Activated CD4-positive, alpha-beta T cell treated with anti-CD3 and anti-CD28 coated beads, Interleukin-2, amount 50 U/mL, for 48 hours (primary cell): ENCODE results near the gene ZNF224.
"Not testable (repeated sequence)": the region's sequence is repeated elsewhere in the genome, so short reads cannot be mapped to it uniquely, and the experiment has no call there.

Experiments used
- DNase-seq, 2 experiments: peaks; one replicate each; pipeline ENCODE4 v3.0.0-alpha.2; 2020

Gene ZNF224

DNA sequence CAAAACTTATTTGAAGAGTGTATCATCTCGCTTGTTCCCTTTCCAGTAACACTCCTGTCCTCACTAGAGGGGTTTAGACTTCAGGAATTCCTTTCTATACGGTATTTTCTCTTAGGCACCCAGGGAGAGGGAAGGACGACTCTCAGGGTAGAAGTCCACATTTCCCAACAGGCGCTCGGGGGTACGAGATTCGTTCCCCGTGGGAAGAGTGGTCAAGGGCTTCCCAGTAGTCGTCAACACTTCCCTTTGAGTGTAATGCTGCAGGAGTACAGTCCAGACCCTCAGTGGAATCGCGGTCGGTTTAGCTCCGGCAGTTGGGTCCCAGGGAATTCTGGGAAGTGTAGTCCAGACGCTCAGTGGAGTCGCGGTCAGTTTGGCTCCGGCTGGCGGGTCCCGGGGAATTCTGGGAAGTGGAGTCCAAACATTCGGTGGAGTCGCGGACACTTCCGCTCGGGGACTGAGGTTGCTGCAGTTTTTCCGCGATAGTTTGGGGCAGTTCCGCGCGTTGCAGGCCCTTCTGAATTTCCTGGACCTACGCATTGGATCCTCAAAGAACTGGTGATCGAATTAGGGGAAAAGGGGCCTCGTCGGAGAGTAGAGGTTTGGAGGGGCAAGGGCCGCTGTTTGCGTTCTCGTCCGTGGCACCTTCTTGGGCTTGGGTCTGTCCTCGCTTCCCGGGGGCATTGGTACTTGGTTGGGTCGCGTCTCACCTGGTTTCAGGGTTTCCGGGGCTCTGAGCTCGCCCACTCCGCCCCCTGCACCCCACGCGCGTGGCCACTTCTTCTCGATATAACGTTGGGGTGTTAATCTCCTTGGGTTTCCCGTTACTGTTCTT, at the start of gene ZNF224:
Gene ZNF224, plus strand, starts transcription at position 431 of the 835 bp plus-strand sequence. CDS start 3,513 bp downstream, outside the sequence.
- DNase-seq = peak; percentile 84 to 89

DNA sequence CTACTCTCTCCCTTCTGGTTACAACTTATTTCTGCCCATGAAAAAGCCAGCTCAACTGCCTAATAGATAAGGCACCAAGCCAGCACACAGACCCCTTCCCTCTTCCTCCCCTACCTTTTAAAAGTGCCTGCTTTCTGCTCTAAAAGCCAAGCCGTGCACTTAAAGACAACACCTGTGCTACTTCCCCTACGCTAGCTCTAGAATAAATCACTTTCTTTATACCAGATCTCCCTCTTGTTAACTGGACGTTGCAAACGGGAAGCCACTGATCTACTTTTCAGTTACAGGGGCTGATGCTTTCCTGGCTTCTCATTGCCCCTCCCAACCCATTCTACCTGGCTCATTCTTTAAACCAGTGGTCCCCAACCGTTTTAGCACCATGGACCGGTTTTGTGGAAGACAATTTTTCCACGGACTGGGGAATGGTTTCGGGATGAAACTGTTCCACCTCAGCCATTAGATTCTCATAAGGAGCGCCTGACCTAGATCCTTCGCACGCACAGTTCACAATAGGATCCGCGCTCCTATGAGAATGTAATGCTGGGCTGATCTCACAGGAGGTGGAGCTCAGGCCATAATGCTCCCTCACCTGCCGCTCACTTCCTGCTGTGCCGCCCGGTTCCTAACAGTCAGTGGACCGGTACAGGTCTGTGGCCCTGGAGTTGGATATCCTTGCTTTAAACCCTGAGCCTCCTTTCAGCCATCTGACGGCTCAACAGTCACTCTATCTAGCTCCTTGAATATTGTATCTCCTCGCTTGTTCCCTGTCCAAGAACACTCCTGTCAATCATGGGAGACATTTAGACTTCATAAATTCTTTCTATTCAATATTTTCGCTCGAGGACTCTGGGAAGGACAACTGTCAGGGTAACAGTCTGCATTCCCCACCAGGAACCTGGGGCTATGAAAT, 43.2 kb upstream of the ZNF224 start:
- DNase-seq = peak; percentile 5 to 24

DNA sequence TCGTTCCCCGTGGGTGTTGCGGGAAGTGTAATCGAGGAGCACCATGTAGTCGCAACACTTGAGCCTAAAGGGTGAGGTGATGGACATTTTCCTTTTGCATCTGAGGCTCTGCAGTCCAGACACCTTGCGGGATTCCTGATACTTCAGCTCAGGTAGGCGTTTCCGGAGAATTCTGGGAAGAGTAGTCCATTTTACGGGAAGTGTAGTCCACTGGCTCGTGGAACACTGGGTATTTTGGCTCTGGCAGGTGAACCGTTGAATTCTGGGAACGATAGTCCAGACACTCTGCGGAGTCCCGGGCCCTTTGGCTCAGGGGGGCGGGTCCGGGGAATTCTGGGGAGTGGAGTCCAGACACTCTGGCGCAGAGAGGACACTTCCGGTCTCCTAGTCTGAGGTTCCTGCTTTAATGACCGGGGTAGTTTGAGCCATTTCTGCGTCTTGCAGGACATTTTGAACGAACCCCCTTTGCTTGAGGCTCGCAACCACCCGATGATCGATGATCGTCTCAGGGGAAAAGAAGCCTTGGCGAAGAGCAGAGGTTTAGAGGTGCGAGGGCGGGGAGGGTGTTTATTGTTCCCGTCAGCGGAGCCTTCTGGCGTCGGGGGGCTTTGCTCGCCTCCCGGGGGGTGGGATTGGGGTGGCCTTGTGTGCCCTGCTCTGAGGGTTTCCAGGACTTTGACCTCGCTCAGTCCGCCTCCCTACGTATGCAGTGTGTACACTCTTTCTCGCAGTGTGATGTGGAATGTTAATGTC, 42.3 kb upstream of the ZNF224 start, which contains the start of gene ZNF223:
Gene ZNF223, plus strand, starts transcription at position 387 of the 753 bp plus-strand sequence. CDS start 3,141 bp downstream, outside the sequence.
- peak; percentile 73 to 76 for DNase-seq

DNA sequence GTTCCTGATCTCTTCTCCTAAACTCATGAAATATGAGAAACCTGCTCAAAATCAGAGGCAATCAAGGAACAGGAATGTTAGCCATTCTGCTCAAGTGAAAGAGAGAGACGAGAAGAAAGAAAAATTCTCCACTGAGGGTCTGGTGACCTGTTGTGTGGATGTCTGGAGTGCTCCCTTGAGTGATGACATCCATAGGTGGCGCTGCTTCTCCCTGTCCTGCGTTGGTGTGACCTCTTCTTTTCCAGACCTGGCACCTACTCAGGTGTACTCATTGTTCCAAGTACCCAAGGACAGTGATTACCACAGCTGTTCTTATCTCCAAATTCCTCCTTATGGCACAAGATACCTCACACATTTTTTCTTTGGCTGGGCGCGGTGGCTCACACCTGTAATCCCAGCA, 38.3 kb upstream of the ZNF224 start:
- DNase-seq = no peak

DNA sequence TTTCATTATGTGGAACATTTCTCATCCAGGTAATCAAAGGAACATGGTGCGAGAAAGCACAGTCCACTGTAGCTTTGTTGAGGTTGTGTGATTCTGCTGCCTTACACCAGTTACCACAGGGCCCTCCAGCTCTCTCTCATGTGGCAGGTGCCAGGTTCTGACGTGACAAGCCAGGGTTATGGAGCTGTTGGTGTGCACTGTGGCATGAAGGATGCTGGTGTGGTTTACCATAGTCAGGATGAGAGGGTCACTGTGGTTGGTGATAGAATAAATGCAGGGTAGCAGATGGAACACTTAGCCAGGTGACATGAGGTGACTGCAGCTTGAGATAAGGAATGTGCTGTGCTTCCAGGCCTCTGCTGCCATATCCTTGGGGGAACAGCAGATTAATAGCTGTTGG, 34.9 kb upstream of the ZNF224 start:
- no peak for DNase-seq

DNA sequence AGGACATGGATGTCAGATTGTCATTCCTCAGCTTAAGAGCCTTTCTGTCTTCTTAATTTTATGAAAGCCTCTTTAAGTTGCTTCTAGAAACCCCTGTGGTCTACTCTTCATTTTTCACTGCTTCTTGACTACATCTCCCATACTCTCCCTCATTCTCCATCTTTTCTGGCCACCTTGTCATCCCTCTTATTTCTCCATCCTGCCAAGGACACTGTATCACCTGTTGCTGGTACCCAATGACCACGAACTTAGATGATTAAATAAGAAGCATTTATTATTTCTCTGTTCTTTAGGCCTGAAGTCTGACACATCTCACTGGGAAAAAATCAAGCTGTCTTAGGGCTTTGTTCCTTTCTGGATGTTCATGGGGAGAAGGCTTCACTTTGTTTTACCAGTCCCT, 33.1 kb upstream of the ZNF224 start:
- DNase-seq = no peak

DNA sequence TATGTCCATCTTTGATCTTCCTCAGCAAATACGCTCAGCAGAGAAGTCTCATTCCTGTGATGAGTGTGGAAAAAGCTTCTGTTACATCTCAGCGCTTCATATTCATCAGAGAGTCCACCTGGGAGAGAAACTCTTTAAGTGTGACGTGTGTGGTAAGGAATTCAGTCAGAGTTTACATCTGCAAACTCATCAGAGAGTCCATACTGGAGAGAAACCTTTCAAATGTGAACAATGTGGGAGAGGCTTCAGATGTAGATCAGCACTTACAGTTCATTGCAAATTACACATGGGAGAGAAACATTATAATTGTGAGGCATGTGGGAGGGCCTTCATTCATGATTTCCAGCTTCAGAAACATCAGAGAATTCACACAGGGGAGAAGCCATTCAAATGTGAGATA, 27.9 kb upstream of the ZNF224 start:
- no peak for DNase-seq

DNA sequence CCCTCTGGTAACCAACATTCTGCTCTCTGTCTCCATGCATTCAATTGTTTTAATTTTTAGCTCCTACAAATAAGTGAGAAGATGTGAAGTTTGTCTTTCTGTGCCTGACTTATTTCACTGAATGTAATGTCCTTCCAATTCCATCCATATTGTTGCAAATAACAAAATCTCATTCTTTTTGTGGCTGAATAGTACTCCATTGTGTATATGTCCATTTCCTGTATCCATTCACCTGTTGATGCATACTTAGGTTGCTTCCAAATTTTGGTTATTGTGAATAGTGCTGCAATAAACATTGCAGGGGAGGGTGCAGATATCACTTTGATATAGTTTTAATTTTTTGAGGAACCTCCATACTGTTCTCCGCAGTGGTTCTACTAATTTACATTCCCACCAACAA, 24.7 kb upstream of the ZNF224 start:
- DNase-seq = no peak

DNA sequence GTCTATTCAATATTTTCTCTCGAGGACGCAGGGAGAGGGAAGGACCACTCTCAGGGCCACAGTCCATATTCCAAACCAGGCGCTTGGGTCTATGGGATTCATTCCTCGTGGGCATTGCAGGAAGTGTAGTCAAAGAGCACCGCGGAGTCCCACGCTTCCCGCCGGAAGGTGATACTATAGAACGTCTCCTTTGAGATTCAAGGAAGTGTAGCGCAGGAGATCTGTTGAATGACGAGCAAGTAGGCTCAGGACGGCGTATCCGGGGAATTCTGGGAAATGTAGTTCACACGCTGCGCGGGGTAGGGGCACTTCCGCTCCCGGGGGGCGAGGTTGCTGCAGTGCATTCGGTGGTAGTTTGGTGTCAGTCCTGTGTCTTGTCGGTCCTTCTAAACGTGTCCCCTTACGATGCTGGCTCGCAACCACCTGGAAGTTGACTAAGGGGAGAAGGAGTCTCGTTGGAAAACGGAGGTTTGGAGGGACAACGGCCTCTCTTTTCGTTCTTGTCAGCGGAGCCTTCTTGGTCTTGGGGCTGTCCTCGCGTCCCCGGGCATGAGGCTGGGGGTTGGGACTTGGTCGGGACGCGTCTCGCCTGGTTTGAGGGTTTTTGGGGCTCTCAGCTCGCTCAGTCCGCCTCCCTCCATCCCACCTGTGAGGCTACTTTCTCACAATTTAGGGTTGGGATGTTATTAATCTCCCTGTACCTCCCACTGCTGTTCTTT, 22.2 kb upstream of the ZNF224 start, which contains the start of gene ZNF284:
Gene ZNF284, plus strand, starts transcription at position 336 of the 719 bp plus-strand sequence. CDS start 4,231 bp downstream, outside the sequence.
- peak; percentile 76 to 85 for DNase-seq

DNA sequence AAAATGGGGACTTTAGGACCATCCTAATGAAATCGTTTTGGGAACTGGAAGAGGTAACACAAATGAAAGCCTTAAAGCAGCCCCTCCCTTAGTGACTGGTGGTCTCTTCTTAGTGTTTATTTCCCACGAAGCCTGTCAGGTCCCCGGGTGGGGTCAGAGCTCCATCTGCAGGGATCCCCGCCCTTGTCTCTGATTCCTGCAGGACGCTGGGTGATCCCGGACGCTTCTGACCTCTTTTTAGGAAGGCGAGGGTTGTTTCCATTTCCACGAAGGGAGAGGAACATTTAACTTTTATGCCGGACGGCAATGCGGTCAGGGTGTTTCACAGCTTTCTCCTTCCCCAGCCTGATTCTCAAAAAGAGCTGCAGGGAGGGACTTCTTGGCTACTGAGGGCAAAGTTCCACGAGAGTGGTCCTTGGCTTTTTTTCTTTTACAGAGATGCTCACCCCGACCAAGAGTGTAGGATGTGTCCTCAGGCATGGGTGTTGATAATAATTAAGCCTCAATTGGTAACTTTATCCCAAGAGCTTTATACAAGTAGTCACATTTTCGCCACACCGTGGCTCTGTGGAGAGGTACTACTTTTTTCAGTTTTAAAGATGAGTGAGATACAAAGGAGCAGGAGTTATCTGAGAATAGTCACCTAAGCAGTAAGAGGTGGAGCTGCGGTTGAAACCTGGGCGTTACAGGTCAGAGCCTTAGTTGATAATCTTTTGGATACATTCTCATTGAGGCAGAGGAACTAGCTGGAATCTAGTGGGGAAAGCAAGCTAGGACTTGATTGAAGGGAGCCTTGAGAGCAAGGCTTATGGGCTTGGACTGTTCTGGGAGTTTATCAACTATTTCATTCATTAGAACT, 21.4 kb upstream of the ZNF224 start:
- DNase-seq = no peak

DNA sequence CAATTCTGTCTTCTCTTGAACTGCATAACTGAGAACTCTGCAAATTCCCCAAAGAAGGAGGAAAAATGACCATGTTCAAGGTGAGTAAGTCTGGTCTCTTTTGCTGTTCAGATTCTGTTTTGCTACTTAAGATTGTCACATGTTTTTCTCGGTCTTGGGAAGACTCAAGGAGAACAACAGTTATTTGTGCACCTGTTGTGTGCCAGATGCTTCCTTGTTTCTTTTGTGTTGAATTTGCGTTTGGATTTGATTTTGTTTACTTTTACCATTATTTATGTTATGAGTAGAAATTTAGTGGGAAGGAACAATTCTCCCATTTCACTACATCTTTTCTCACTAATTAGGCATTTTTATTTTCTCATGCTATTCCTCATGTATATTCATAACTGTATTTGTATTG, 17.8 kb upstream of the ZNF224 start:
- no peak for DNase-seq

DNA sequence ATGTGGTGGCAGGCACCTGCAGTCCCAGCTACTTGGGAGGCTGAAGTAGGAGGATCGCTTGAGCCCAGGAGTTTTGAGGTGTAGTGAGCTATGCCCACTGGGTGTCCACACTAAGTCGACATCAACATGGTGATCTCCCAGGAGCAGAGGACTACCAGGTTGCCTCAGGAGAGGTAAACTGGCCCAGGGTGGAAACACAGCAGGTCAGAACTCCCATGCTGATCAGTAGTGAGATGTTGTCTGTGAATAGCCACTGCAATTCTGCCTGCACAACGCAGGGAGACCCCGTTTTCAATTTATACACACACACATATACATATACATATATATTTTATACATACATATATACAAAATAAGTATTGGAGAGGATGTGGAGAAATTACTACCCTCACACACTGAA, 2.1 kb upstream of the ZNF224 start:
- DNase-seq = no peak

DNA sequence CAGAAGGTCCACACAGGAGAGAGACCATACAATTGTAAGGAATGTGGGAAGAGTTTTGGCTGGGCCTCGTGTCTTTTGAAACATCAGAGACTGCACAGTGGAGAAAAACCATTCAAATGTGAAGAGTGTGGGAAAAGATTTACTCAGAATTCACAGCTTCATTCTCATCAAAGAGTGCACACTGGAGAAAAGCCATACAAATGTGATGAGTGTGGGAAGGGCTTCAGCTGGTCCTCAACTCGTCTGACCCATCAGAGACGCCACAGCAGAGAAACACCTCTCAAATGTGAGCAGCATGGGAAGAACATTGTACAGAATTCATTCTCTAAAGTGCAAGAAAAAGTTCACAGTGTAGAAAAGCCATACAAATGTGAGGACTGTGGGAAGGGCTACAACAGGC, 13.6 kb downstream of the ZNF224 start:
- no peak for DNase-seq

DNA sequence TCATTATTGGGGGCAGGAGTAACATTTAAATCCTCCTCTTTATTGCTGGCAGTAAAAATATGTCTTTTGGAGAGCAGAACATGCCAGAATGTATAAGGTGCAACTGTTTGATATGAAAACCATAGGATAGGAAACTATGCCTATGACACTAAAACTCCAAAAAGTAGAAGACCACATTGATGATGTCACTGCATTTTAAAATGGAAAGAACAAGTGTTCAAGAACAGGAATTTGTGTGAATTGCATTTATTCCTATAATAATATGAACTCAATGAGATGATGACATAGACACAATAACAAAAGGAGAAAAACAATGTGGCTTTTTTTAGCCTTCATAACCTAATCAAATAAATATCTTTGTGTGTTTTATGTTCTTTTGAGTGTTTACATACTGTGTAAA, 15.3 kb downstream of the ZNF224 start:
- DNase-seq = no peak

DNA sequence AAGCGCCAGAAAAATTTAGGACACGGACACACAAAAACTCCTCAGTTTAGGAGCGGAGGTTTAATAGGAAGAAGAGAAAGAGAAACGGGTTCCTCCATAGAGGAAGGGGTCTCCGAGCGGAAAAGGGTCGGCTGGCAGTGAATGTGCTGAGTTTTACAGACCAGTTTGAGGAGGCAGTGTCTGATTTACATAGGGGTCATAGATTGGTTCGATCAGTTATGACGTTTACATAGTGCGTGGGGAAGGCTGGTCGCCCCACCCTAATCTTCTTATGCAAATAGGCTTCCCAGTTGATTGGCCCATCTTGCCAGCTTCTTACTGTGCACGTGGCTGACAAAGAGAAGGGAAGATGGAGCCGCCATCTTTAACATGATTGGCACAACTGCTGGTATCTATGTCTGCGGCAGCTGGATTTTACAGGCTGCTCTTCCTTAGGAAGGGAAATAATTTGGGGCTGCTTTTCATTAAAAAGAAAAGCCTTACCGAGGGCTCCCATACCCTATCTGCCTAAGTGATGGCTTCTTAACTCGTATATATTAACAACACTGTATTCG, 17.8 kb downstream of the ZNF224 start:
- DNase-seq = no peak

DNA sequence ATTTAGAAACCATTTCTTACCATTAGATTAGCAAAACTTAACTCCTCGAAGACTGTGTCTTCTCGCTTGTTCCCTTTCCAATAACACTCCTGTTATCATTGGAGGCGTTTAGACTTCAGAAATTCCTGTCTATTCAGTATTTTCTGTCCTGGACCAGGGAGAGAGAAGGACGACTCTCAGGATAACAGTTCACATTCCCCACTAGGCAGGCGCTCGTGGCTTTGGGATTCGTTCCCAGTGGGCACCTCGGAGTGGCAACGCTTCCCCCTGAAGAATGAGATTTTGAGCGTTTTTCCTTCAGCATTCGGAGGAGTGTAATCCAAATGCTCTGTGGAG, 18.6 kb downstream of the ZNF224 start:
- DNase-seq = no peak

DNA sequence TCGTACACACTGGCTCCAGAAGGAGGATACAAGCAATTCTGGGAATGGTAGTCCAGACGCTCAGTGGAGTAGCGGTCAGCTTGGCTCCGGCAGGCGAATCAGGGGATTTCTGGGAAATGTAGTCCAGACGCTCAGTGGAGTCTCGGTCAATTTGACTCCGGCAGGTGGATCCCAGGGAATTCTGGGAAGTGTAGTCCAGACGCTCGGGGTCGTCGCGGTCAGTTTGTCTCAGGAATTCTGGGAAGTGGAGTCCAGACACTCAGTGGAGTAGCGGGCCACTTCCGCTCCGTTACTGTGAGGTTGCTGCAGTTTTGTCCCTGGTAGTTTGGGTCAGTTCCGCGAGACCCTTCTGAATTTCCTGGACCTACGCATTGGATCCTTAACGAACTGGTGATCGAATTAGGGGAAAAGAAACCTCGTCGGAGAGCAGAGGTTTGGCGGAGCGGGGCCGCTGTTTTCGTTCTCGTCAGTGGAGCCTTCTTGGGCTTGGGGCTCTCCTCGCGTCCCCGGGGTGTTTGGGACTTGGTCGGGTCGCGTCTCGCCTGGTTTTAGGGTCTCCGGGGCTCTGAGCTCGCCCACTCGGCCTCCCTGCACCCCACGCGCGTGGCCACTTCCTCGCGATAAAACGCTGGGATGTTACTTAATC, 19.1 kb downstream of the ZNF224 start, which contains the start of gene ZNF225:
Gene ZNF225, plus strand, starts transcription at position 262 of the 646 bp plus-strand sequence. CDS start 2,429 bp downstream, outside the sequence.
- peak; percentile 84 to 90 for DNase-seq

DNA sequence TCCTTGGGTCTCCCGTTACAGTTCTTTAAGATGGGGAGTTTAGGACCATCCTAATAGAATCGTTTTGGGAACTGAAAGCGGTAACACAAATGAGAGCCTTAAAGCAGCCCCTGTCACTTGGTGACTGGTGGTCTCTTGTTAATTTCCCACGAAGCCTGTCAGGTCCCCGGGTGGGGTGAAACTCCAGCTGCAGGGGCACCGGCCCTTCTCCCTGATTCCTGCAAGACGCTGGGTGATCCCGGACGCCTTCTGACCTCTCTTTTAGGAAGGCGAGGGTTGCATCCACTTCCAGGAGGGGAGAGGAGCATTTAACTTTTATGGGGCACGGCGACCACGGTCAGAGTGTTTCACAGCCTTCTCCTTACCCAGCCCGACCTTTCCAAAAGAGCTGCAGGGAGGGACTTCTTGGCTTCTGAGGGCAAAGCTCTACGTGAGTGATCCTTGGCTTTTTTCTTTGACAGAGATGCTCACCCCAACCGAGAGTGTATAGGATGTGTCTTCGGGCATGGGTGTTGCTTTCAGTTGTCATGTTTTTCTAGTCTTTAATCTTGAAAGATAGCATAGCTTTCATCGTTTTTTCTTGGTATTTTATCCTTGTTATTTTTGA, 19.7 kb downstream of the ZNF224 start:
- DNase-seq = peak; percentile 8 to 13

DNA sequence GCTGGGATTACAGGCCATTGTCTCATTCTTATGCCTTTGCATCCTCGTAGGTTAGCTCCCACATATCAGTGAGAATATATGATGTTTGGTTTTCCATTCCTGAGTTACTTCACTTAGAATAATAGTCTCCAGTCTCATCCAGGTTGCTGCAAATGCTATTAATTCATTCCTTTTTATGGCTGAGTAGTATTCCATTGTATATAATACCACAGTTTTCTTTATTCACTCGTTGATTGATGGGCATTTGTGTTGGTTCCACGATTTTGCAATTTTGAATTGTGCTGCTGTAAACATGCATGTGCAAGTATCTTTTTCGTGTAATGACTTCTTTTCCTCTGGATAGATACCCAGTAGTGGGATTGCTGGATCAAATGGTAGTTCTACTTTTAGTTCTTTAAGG, 27.0 kb downstream of the ZNF224 start:
- not testable (repeated sequence) for DNase-seq

DNA sequence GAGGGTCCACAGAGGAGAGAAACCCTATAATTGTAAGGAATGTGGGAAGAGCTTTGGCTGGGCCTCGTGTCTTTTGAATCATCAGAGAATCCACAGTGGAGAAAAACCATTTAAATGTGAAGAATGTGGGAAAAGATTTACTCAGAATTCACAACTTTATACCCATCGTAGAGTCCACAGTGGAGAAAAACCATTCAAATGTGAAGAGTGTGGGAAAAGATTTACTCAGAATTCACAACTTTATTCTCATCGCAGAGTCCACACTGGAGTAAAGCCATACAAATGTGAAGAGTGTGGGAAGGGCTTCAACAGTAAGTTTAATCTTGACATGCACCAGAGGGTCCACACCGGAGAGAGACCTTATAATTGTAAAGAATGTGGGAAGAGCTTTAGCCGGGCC, 37.8 kb downstream of the ZNF224 start:
- DNase-seq = no peak
